Inferior parietal cortex (tissue), 1 donor: ENCODE measurements around the gene EPHX1.

ENCODE experiments used
- DNase-seq: peaks from one replicate; pipeline ENCODE4 v3.0.0-alpha.2; 2016; ENCODE audit errors: extremely low spot score

The EPHX1 gene

GRCh38 chr1:225842788-225843425 lies 33.0 kb downstream of the EPHX1 start:
- no peak for DNase-seq

- no peak for DNase-seq
Measured at GRCh38 chr1:225843426-225843795, 33.5 kb downstream of the EPHX1 start.

GRCh38 chr1:225844236-225845061 lies 34.5 kb downstream of the EPHX1 start:
- DNase-seq: no peak

- DNase-seq: no peak
Measured at GRCh38 chr1:225845097-225845496, 35.2 kb downstream of the EPHX1 start.

- DNase-seq: no peak
Measured at GRCh38 chr1:225845571-225846259, 35.8 kb downstream of the EPHX1 start.

- no peak for DNase-seq
Measured at GRCh38 chr1:225846331-225847310, 36.7 kb downstream of the EPHX1 start.

GRCh38 chr1:225847610-225848009 lies 37.7 kb downstream of the EPHX1 start:
- no peak for DNase-seq

GRCh38 chr1:225848030-225848955 lies 38.4 kb downstream of the EPHX1 start:
- DNase-seq: peak; percentile 69

GRCh38 chr1:225849925-225850324 lies 40.0 kb downstream of the EPHX1 start:
- no peak for DNase-seq

GRCh38 chr1:225850370-225850769 lies 40.4 kb downstream of the EPHX1 start:
- no peak for DNase-seq

GRCh38 chr1:225851805-225852204 lies 41.9 kb downstream of the EPHX1 start:
- DNase-seq: no peak

- no peak for DNase-seq
Measured at GRCh38 chr1:225852413-225853124, 42.6 kb downstream of the EPHX1 start.

- no peak for DNase-seq
Measured at GRCh38 chr1:225853441-225853840, 43.5 kb downstream of the EPHX1 start.

GRCh38 chr1:225855503-225856300 lies 45.8 kb downstream of the EPHX1 start:
- no peak for DNase-seq

GRCh38 chr1:225857256-225857655 lies 47.3 kb downstream of the EPHX1 start:
- DNase-seq: no peak

GRCh38 chr1:225859151-225859550 lies 49.2 kb downstream of the EPHX1 start:
- no peak for DNase-seq

GRCh38 chr1:225860107-225860506 lies 50.2 kb downstream of the EPHX1 start:
- no peak for DNase-seq

- DNase-seq: no peak
Measured at GRCh38 chr1:225860876-225861441, 51.0 kb downstream of the EPHX1 start.
